Neural cell (in vitro differentiated cells): ENCODE data around the gene DENND5A.

Experiments
- RAD21 ChIP-seq: fragments of 450-650 bp; conservative IDR thresholded peaks from 2 replicates; pipeline ENCODE4 v1.6.1; 2014; ENCODE audit warnings: antibody characterized with exemption, mild to moderate bottlenecking, moderate library complexity
- TF ChIP-seq, protein P1 (sequence below): fragments of 450-650 bp; IDR thresholded peaks from 2 replicates; pipeline ENCODE4 v1.5.1; 2014; ENCODE audit warnings: antibody characterized with exemption, mild to moderate bottlenecking, moderate library complexity; ENCODE audit not compliant: poor library complexity, severe bottlenecking

DNA sequence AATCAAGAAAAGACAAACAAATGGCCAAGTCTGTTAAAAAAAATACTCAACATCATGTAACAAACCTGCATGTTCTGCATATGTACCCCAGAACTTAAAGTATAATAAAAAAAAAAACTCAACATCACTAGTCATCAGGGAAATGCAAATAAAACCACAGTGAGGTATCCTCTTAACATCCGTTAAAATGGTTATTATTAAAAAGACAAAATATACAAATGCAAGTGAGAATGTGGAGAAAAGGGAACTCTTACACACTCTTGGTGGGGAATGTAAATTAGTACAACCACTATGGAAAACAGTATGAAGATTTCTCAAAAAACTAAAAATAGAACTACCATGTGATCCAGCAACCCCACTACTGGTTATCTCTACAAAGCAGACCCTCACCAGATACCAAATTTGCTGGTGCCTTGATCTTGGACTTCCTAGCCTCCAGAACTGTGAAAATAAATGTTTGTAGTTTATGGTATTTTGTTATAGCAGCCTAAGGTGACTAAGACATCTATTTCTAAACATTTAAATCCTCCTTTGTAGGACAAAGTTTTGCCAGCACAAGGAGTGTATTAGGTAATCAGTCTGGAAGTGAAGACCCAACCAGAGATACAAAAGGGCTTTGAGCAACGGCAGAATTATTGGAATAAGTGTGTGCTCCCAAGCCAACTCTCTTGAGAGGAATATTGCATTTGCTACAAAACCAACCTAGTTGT, 141.4 kb downstream of the DENND5A start:
- TF ChIP-seq, protein P1, sequence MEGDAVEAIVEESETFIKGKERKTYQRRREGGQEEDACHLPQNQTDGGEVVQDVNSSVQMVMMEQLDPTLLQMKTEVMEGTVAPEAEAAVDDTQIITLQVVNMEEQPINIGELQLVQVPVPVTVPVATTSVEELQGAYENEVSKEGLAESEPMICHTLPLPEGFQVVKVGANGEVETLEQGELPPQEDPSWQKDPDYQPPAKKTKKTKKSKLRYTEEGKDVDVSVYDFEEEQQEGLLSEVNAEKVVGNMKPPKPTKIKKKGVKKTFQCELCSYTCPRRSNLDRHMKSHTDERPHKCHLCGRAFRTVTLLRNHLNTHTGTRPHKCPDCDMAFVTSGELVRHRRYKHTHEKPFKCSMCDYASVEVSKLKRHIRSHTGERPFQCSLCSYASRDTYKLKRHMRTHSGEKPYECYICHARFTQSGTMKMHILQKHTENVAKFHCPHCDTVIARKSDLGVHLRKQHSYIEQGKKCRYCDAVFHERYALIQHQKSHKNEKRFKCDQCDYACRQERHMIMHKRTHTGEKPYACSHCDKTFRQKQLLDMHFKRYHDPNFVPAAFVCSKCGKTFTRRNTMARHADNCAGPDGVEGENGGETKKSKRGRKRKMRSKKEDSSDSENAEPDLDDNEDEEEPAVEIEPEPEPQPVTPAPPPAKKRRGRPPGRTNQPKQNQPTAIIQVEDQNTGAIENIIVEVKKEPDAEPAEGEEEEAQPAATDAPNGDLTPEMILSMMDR = no peak
- no peak for TF ChIP-seq RAD21
